Endodermal cell (in vitro differentiated cells): ENCODE results near the gene AGBL2. TPM values are rescaled to one million over a fixed set of nuclear protein-coding genes. Genes with fewer than 3 reads are reported as not detected.
"Not testable (repeated sequence)": the region's sequence is repeated elsewhere in the genome, so short reads cannot be mapped to it uniquely, and the experiment has no call there.

ENCODE experiments used
- DNase-seq: peaks from one replicate; pipeline ENCODE4 v3.0.0-alpha.2; 2017
- H3K27ac ChIP-seq: 2 replicates; pipeline ENCODE4 v1.5.1; 2013; ENCODE audit warnings: mild to moderate bottlenecking, low read depth, low read length, moderate library complexity
- H3K27me3 ChIP-seq: 2 replicates; pipeline ENCODE4 v1.6.1; 2013; ENCODE audit warnings: mild to moderate bottlenecking, low read length, moderate library complexity; ENCODE audit not compliant: insufficient read depth, control insufficient read depth, poor library complexity, severe bottlenecking
- H3K36me3 ChIP-seq: 2 replicates; pipeline ENCODE4 v1.7.0; 2013; ENCODE audit warnings: mild to moderate bottlenecking, low read length, moderate library complexity; ENCODE audit not compliant: control insufficient read depth, insufficient read depth
- H3K4me1 ChIP-seq: one replicate; pipeline ENCODE4 v1.7.0; 2013; ENCODE audit warnings: low read length; ENCODE audit not compliant: control insufficient read depth, insufficient read depth
- H3K4me3 ChIP-seq: 2 replicates; pipeline ENCODE4 v1.5.1; 2013; ENCODE audit warnings: mild to moderate bottlenecking, low read length, moderate library complexity
- H3K9ac ChIP-seq: 2 replicates; pipeline ENCODE4 v1.6.1; 2013; ENCODE audit warnings: mild to moderate bottlenecking, low read length, moderate library complexity; ENCODE audit not compliant: poor library complexity, severe bottlenecking; ENCODE audit errors: extremely low read depth
- H3K9me3 ChIP-seq: 2 replicates; pipeline ENCODE4 v1.6.1; 2013; ENCODE audit warnings: mild to moderate bottlenecking, low read length, moderate library complexity; ENCODE audit not compliant: control insufficient read depth
- H3K27ac Mint-ChIP-seq: 2 replicates; pipeline ENCODE4 v1.8.0; 2020; ENCODE audit warnings: mixed read lengths
- H3K27me3 Mint-ChIP-seq: 2 replicates; pipeline ENCODE4 v1.8.0; 2021; ENCODE audit warnings: mild to moderate bottlenecking, mixed read lengths; ENCODE audit not compliant: insufficient read depth
- H3K36me3 Mint-ChIP-seq: 2 replicates; pipeline ENCODE4 v1.8.0; 2020; ENCODE audit warnings: low read depth, mixed read lengths
- H3K4me1 Mint-ChIP-seq: 2 replicates; pipeline ENCODE4 v1.8.0; 2020; ENCODE audit warnings: mixed read lengths
- H3K4me3 Mint-ChIP-seq: 2 replicates; pipeline ENCODE4 v1.8.0; 2020; ENCODE audit warnings: mild to moderate bottlenecking, moderate library complexity, mixed read lengths
- H3K9me3 Mint-ChIP-seq: 2 replicates; pipeline ENCODE4 v1.8.0; 2020; ENCODE audit warnings: mild to moderate bottlenecking, mixed read lengths
- CTCF ChIP-seq: fragments of 200-600 bp; sonication (generic); conservative IDR thresholded peaks from 2 replicates; pipeline ENCODE4 v1.5.0; 2021; ENCODE audit warnings: antibody characterized with exemption, mild to moderate bottlenecking
- WGBS, 2 experiments: methylation state at CpG; one replicate each; pipeline versions ENCODE4 v1.1.5 to v1.1.7; 2013; ENCODE audit warnings: missing lambda C conversion rate in 2 of 2, mixed read lengths in 1 of 2; ENCODE audit not compliant: insufficient coverage in 1 of 2, insufficient read length in 1 of 2; 5-methylcytosine and 5-hydroxymethylcytosine counted together
- long read RNA-seq, 4 experiments: library from polyadenylated mRNA in 2 of 4; library from RNA in 1 of 4; library from capped mRNA in 1 of 4; stranded (forward) in 3 of 4; unstranded in 1 of 4; transcript quantifications; one replicate each; pipeline ENCODE4 v2.0.0, GENCODE V29; 2020 to 2021; ENCODE audit warnings: inconsistent platforms in 1 of 4
- polyA plus RNA-seq, 2 experiments: library from polyadenylated mRNA; stranded (reverse); fragments of 50-300 nt; gene quantifications; one replicate each; pipeline ENCODE4 v1.2.3, GENCODE V29; 2013
- total RNA-seq, 2 donors: library from RNA; stranded (reverse); fragmentation: NEBNext Ultra II Directional in 1 of 2; extraction: Animal tissue kit (Norgen Biotek cat#: 25700) in 1 of 2; gene quantifications; 2 replicates in 1 of 2; 3 replicates in 1 of 2; pipeline ENCODE4 v1.2.1, GENCODE V29; 2021

The AGBL2 gene, protein sequence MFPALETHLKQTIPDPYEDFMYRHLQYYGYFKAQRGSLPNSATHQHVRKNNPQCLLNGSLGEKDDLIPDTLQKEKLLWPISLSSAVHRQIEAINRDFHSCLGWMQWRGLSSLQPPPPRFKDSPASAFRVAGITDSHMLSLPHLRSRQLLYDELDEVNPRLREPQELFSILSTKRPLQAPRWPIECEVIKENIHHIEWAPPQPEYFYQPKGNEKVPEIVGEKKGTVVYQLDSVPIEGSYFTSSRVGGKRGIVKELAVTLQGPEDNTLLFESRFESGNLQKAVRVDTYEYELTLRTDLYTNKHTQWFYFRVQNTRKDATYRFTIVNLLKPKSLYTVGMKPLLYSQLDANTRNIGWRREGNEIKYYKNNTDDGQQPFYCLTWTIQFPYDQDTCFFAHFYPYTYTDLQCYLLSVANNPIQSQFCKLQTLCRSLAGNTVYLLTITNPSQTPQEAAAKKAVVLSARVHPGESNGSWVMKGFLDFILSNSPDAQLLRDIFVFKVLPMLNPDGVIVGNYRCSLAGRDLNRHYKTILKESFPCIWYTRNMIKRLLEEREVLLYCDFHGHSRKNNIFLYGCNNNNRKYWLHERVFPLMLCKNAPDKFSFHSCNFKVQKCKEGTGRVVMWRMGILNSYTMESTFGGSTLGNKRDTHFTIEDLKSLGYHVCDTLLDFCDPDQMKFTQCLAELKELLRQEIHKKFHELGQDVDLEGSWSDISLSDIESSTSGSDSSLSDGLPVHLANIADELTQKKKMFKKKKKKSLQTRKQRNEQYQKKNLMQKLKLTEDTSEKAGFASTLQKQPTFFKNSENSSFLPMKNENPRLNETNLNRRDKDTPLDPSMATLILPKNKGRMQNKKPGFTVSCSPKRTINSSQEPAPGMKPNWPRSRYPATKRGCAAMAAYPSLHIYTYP
- total RNA-seq: 1 to 10 TPM; 5.0 to 8.7 TPM
- polyA plus RNA-seq (2013, experiment 1 of 2): 0.75 TPM
- polyA plus RNA-seq (2013, experiment 2 of 2): 0.29 TPM
- long read RNA-seq, experiment 1: 0 reads
- long read RNA-seq, experiment 2, partial matches to known transcripts: 0 of 2 reads
- long read RNA-seq, experiment 2, other reads (novel, unspliced or antisense): 2 of 2 reads
- long read RNA-seq, experiment 3, partial matches to known transcripts: 0 of 4 reads
- long read RNA-seq, experiment 3, other reads (novel, unspliced or antisense): 4 of 4 reads
- long read RNA-seq, experiment 4, partial matches to known transcripts: 0 of 3 reads
- long read RNA-seq, experiment 4, other reads (novel, unspliced or antisense): 2 of 3 reads

DNA sequence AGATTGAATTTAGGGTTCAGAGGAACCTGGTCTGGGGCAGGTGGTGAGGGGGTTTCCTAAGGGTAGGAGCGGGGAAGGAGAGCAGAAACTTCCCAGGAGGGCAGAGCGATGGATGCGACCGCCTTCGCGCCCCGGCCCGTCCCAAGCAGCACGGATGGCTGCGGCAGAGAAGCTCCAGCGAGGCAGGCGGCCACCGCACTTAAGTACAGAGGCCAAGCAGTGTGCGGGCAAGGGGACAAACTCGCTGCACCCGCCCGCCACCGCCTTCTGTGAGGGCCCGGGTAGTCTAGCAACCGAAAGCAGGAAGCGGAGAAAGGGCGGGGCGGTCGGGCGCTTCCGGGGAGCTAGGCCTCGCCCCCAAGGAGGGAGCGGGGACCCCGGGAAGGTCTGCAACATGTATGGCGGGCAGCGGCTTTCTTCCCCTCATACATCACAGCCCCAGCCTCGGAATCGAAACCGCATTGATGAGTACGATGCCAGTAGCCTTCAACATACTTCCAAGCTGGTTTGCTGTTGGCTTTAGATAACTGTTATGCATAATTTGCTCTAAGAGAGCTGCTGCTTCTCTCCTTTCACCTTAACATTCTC is at the start of gene AGBL2:
Gene AGBL2, minus strand, starts transcription at position 288 of the 588 bp plus-strand sequence. CDS start 719 bp downstream, outside the sequence.
- 88 to 93% methylated on average over 11 to 35 of the region's 35 CpGs for WGBS, 2 experiments
- H3K9me3 Mint-ChIP-seq: no peaks in the 10 kb centered on the region

GRCh38 chr11:47759291-47759690 is 44.1 kb upstream of the AGBL2 start:
- not testable (repeated sequence) for H3K27me3 Mint-ChIP-seq, H3K4me1 Mint-ChIP-seq, H3K9me3 Mint-ChIP-seq, DNase-seq, H3K9me3 ChIP-seq, H3K4me3 ChIP-seq, H3K4me1 ChIP-seq, H3K27ac ChIP-seq, H3K4me3 Mint-ChIP-seq, H3K27me3 ChIP-seq, H3K9ac ChIP-seq, H3K27ac Mint-ChIP-seq
- 93 to 95% methylated on average over 10 to 11 of the region's 11 CpGs for WGBS, 2 experiments
- H3K36me3 ChIP-seq: peaks cover 94% of the 10 kb centered on the region
- H3K36me3 Mint-ChIP-seq: peaks cover 82% of the 10 kb centered on the region

More for the DNA sequence above, at the start of gene AGBL2:
- Histone ChIP-seq H3K9ac (no peak within 1 kb of the TSS), H3K4me1 (no peaks in the 10 kb centered on the region), H3K27me3 (no peaks in the 10 kb centered on the region), H3K27ac (no peak within 1 kb of the TSS), H3K9me3 (no peaks in the 10 kb centered on the region), H3K36me3 (peaks cover 43% of the 10 kb centered on the region), H3K4me3 (no peak within 1 kb of the TSS)
- Mint-ChIP-seq H3K4me1 (peaks cover 10% of the 10 kb centered on the region), H3K27me3 (no peaks in the 10 kb centered on the region), H3K27ac (peak within 1 kb of the TSS; percentile 95), H3K4me3 (peak within 1 kb of the TSS; percentile 87), H3K36me3 (peaks cover 33% of the 10 kb centered on the region)
- peak; percentile 91 for DNase-seq
- no peak for TF ChIP-seq CTCF

GRCh38 chr11:47756208-47756607 is 41.0 kb upstream of the AGBL2 start:
- Mint-ChIP-seq H3K27ac (no peak overlapping the region), H3K4me3 (no peak overlapping the region), H3K27me3 (no peaks in the 10 kb centered on the region), H3K9me3 (peaks cover 3% of the 10 kb centered on the region), H3K4me1 (no peaks in the 10 kb centered on the region), H3K36me3 (peaks cover 86% of the 10 kb centered on the region)
- DNase-seq: no peak
- Histone ChIP-seq H3K27me3 (no peaks in the 10 kb centered on the region), H3K36me3 (peaks cover 92% of the 10 kb centered on the region), H3K27ac (no peak overlapping the region), H3K4me3 (no peak overlapping the region), H3K4me1 (no peaks in the 10 kb centered on the region), H3K9me3 (peaks cover 7% of the 10 kb centered on the region), H3K9ac (no peak overlapping the region)
- 93 to 100% methylated on average over 1 to 4 of the region's 4 CpGs for WGBS, 2 experiments
- no peak for TF ChIP-seq CTCF
